HPDE6-E6E7 (cell line): Measurements from ENCODE around the gene ICA1.

Experiments
- DNase-seq: peaks from one replicate; pipeline ENCODE4 v3.0.0; 2011; ENCODE audit warnings: missing footprints; ENCODE audit errors: extremely low spot score

ICA1 gene

DNA sequence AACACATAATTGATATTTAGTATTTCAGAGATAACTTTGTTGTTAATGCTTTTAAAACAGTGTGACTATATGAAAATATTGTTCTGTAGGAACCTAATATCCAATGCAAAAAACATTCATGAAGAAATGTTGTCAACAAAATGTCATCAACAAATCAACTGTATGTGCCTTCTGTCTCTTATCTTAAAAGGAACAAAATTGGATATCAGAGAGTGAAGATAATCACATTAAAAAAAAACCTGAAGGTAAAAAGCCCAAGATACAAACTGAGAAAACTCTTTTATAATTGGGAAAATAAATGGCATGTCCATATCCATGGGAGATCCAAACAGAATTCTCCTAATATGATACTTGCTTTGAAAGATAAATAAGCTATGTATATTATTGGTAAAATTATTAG is 33.9 kb downstream of the ICA1 start:
- no peak for DNase-seq

GRCh38 chr7:8227261-8227660 is 34.7 kb downstream of the ICA1 start:
- no peak for DNase-seq

DNA sequence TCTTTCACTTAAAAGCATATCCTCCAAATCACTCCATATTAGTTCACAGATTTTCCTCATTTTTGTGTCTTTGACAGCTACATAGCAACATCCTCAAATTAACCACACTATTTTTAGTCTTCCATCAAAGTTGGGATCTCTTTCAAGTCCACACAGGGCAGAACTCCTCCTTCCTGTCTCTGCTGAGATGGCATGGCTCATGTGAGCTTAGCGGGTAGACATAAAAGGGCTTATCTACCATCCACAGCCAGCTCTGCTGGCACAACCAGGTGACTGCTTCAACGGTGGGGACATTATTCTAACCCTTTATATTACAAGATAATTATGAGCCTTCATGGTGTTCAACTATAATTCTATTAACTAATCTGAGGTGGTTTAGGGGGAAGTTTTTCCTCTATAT is 35.5 kb downstream of the ICA1 start:
- no peak for DNase-seq

- DNase-seq = no peak
These were observed 40.4 kb downstream of the ICA1 start for GRCh38 chr7:8221567-8221966.

DNA sequence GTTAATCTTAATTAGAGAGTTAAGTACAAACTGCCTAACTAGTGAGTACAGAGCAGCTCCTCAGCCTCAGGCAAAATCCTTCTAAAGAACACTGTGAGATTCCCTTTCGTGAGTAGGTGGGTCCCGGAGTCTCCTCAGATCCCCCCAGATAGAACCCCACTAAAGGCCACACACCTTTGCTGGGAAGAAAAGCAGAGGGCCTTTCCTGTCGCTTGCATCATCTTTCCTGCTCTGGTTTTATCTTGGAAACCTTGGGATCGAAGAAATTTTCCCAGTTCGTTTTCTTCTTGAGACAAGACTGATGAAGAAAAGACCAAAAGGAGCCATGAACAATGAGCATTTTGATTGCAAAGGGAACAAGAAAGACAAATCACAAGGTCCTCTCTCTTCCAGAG is 40.9 kb downstream of the ICA1 start:
- no peak for DNase-seq

DNA sequence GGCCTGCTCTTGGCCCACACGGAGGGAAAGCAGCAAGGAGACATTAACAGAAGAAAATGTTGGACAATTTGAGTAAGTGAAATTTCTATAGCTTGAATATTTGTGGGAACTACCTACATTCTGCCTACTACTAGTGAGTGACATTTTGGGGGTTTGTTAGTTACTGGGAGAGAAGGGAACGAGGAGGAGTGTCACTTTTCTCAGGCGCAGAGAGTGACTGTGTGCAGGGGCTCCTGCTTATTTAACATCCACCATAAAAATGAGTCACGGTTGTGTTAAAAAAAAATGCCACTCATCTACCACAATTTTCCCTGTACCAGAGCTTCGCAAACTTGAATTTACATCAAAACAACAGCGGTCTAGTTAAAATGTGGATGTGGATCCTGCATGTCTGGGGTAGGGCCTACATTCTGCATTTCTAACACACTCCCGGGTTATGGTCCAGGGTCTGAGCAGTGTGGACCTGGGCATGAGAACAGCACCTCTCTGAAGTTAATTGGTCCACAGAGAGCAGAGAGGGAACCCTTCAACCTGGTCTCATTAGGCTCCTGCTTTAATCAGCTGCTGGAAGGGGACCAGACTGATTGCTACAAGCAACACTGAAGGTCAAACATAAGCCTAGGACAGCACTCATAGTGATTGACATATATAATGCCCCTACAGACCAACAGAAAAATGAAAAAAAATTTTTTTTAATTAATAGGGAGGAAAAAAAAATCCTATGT is 41.4 kb downstream of the ICA1 start:
- no peak for DNase-seq

GRCh38 chr7:8217200-8218068 is 44.5 kb downstream of the ICA1 start:
- peak; percentile 21 for DNase-seq

- DNase-seq = no peak
These were observed 45.7 kb downstream of the ICA1 start for GRCh38 chr7:8216334-8216690.

DNA sequence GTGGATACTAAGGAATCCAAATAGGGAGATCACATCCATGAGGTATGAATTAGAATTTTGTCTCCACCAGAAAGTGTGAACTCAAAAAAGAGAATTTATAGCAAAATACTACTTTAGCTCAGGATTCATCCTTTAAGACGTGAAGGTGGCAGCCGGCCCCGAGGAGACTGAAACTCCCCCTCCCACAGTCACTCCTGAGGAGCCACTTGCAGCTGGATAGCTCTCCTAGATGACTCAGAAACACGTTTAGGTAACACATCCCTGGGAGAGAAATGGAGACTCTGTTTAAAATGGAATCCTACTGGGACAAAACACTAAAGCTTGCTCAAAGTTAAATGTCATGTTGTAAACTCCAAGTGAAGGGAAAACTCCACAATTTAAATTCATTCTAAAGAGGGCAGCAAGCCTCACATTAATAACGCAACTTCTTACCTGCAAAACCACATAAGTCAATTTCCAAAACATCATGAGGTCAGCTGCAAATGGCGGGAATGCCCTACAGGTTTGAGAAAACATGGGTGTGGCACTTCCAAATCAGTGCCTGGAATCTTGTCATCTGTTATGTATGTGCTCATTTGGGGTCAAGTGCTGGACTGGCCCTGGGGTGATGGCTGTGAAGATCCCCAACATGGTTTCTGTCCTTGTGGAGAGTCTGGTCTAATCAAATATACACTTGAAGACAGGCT is 46.2 kb downstream of the ICA1 start:
- DNase-seq = no peak

DNA sequence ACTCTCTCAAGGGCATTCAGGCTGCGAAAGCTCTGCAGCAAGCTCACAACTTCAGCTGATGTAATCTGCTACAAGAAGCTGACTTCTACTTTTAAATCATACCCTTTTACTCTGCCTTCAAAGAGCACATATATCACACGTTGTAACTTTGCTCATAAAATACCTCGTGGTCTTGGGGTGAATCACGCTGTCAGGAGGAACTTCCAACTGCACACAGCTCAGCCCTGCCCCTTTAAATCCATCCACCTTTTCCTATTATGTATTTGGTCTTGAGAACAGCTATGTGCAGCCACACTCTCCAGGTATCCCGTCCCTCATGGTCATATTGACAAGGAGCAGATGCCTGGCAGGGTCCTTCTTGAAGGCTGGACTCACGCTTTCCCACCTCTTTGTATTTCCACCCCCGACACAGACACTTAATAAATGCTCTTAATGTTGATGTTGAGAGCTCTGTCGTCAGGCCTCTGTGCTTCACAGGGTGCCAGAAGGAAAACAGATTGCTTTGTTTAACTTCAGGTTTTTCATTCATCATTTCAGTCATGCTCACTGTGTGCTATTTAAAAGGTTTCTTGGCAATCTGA is 47.6 kb downstream of the ICA1 start:
- DNase-seq = no peak

DNA sequence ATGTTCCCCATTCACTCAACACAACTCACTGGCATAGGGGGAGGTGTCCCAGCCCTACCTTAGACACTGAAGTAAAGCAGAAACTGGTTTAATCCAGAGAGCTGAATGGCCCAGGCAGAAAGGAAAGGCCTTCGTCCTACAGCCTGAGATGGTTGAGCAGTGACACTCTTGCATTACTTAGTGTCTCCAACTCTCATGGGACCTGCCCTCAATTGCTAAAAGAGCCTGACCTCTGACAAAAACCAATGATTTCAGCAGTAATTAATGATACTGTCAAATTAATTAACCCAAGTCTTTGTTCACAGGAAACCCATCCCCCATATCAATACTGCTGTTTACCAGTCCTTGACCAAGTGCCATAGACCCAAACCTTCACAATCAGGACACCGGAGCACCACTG is 48.6 kb downstream of the ICA1 start:
- DNase-seq = no peak

- no peak for DNase-seq
These were observed 49.3 kb downstream of the ICA1 start for GRCh38 chr7:8212638-8213037.

GRCh38 chr7:8211725-8212096 is 50.3 kb downstream of the ICA1 start:
- no peak for DNase-seq

- DNase-seq = no peak
These were observed 50.9 kb downstream of the ICA1 start for GRCh38 chr7:8210845-8211724.

DNA sequence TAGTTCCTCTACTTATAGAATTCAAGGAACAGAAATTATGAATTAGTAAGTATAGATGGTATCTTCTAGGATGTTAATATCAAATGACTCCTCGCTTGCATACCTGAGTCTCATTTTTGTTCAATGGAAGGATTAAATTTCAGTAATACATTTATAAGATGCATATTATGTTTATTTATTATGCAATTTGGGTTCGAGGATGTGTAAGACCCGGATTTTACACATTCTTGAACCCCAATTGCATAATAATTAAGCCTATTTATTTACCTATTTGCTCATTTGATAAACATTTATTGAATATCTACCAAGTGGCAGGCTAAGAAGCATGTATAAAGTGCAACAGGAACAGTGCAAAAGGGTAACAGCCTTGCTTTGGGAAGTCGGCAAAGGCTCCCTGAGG is 52.6 kb downstream of the ICA1 start:
- DNase-seq = no peak

DNA sequence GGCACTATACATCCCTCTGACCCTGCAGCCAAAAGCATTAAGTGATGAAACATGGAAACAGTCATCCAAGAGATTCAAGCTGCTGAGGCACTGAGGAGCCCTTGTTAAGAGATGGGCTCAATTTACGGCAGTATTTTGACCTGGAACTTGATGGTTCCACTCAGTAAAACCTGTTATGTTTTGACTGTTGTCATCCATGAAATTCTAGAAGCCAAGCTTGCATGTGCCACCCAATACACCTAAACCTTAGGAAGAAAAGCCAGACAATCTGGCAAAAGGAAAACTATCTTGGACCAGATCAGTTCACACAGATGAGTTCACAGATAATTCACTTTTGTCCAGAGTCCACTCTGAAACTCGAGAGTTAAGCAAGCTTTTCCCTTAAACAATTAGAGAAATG is 53.2 kb downstream of the ICA1 start:
- DNase-seq = no peak

DNA sequence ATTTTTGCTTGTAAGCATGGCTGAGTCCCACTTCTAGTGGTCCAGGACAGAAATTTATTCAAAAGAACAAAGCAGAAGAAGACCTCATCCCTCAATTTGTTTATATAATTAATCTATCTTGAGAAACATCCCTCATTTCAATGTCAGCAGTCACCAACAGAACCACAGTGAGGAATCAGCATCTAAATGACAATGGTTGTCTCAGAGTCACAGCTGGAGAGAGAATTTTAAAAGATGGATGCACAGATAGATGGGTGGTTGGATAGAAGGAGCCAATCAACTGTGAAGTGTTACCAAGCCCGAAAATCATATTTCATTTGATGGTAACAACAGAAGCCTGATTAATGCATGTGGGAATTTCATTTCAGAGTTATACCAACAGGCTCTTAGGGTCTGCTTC is 55.0 kb downstream of the ICA1 start:
- DNase-seq = no peak

- no peak for DNase-seq
These were observed 56.4 kb downstream of the ICA1 start for GRCh38 chr7:8205537-8205936.

DNA sequence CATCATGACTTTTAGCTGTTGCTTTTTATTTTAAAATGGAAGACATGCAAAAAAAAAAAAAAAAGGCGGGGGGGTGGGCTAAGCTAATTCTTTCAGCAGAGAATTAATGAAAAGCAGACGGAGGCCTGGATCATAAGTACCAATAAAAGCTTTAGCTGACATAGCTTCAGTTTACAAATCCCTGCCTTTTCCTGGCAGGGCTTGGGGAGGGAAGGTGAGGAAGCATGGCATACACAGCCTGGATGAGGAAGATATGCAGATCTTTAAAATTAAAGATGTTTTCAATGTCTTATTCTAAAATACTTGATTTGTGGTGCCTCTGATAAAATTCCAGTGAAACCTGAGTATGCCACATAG is 57.0 kb downstream of the ICA1 start:
- no peak for DNase-seq

- no peak for DNase-seq
These were observed 57.5 kb downstream of the ICA1 start for GRCh38 chr7:8204339-8205030.

DNA sequence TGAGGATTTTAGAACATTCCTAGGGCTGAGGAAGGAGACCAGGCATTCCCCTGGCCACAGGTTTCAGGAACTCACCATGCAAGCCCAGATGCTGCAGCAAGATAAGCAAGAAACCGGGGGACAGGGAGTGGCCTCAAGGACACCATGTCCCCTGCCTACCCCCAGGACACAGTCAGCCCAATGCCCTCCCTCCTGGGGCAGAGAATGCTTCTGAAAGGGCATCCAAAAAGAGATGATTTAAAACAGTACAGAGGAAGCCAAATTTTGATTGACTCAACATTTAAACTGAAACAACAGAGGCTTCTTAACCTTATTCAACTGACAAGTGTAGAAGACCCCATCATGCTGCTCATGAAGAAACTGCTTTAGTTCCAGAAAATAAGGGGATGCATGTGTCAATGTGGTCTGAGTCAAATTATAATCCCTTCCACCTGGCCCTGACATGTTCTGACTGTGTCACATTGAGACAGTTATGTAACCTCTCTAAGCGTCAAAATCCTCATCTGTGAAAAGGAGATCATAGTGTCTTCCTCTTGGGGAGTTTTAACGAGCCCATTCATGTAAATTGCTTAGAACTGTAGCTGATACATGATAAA is 60.0 kb downstream of the ICA1 start:
- no peak for DNase-seq
